ENCODE results near the gene ZNF235.
"Not testable (repeated sequence)": the region's sequence is repeated elsewhere in the genome, so short reads cannot be mapped to it uniquely, and the experiment has no call there.

DNA sequence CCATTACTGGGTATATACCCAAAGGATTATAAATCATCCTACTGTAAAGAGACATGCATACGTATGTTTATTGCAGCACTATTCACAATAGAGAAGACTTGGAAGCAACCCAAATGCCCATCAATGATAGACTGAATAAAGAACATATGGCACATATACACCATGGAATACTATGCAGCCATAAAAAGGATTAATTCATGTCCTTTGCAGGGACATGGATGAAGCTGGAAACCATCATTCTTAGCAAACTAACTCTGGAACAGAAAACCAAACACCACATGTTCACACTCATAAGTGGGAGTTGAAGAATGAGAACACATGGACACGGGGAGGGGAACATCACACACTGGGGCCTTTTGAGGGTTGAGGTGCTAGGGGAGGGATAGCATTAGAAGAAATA is 51.4 kb downstream of the ZNF235 start:
- not testable (repeated sequence) for TF ChIP-seq POLR2A (IDR thresholded peaks at IDR 0.05)
- TF ChIP-seq, protein P1, sequence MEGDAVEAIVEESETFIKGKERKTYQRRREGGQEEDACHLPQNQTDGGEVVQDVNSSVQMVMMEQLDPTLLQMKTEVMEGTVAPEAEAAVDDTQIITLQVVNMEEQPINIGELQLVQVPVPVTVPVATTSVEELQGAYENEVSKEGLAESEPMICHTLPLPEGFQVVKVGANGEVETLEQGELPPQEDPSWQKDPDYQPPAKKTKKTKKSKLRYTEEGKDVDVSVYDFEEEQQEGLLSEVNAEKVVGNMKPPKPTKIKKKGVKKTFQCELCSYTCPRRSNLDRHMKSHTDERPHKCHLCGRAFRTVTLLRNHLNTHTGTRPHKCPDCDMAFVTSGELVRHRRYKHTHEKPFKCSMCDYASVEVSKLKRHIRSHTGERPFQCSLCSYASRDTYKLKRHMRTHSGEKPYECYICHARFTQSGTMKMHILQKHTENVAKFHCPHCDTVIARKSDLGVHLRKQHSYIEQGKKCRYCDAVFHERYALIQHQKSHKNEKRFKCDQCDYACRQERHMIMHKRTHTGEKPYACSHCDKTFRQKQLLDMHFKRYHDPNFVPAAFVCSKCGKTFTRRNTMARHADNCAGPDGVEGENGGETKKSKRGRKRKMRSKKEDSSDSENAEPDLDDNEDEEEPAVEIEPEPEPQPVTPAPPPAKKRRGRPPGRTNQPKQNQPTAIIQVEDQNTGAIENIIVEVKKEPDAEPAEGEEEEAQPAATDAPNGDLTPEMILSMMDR (IDR thresholded peaks at IDR 0.05) = not testable (repeated sequence)
